IMR-90 (cell line): ENCODE data around the gene CCL27. TPM values are rescaled to one million over a fixed set of nuclear protein-coding genes. Genes with fewer than 3 reads are reported as not detected.

ENCODE experiments used
- ATAC-seq: fragments of 200-7000 bp; cut with Tn5 transposase; 2 replicates; pipeline ENCODE4 v1.9.1; 2020; ENCODE audit warnings: low read depth, mild to moderate bottlenecking, moderate library complexity
- BruUV-seq: library from RNA; stranded (reverse); fragments of 400-500 nt; replicated peaks from 2 replicates; lab custom pipeline; 2021; lab: Mats Ljungman, UMichigan
- CTCF ChIA-PET: fragments of 300-600 bp; formaldehyde crosslinking; extraction: SDS; loops from one replicate; lab custom pipeline; 2021; ENCODE audit warnings: antibody characterized with exemption; lab: Yijun Ruan, JAX
- POLR2A ChIA-PET: fragments of 300-600 bp; sonication (Branson Sonifier 250); formaldehyde crosslinking; loops from one replicate; lab custom pipeline; 2022; ENCODE audit warnings: antibody characterized with exemption; ENCODE audit not compliant: unreplicated experiment; lab: Charles Lee
- DNase-seq: peaks from one replicate; pipeline ENCODE4 v3.0.0; 2013
- H2AFZ ChIP-seq: replicated peaks from 2 replicates; pipeline ENCODE3; 2013; ENCODE audit warnings: low read length, mild to moderate bottlenecking; ENCODE audit not compliant: poor library complexity
- H2AK5ac ChIP-seq: 2 replicates; pipeline ENCODE4 v1.6.1; 2013; ENCODE audit warnings: low read depth, low read length, inconsistent platforms
- H2AK9ac ChIP-seq: replicated peaks from 2 replicates; pipeline ENCODE3; 2013; ENCODE audit warnings: mild to moderate bottlenecking, low read depth, low read length, moderate library complexity; ENCODE audit not compliant: poor library complexity
- H2BK120ac ChIP-seq: 2 replicates; pipeline ENCODE4 v1.6.1; 2013; ENCODE audit warnings: low read depth, low read length, inconsistent platforms
- H2BK15ac ChIP-seq: 3 replicates; pipeline ENCODE4 v1.6.1; 2013; ENCODE audit warnings: low read depth, low read length, inconsistent platforms
- H2BK20ac ChIP-seq: 2 replicates; pipeline ENCODE4 v1.6.1; 2013; ENCODE audit warnings: low read depth, mild to moderate bottlenecking, inconsistent platforms, low read length, moderate library complexity
- H2BK5ac ChIP-seq: 2 replicates; pipeline ENCODE4 v1.6.1; 2013; ENCODE audit warnings: mild to moderate bottlenecking, low read depth, low read length, inconsistent platforms; ENCODE audit not compliant: poor library complexity, severe bottlenecking
- H3K14ac ChIP-seq: replicated peaks from 2 replicates; pipeline ENCODE4 v1.6.1; 2013; ENCODE audit warnings: low read depth, low read length, inconsistent platforms
- H3K18ac ChIP-seq: 2 replicates; pipeline ENCODE4 v1.6.1; 2013; ENCODE audit warnings: low read depth, low read length, control low read depth
- H3K23ac ChIP-seq: 2 replicates; pipeline ENCODE4 v1.6.1; 2013; ENCODE audit warnings: low read depth, low read length, inconsistent platforms
- H3K27ac ChIP-seq: 2 replicates; pipeline ENCODE4 v1.5.1; 2013; ENCODE audit warnings: mild to moderate bottlenecking, control low read depth, low read length; ENCODE audit not compliant: insufficient read depth
- H3K27me3 ChIP-seq: 2 replicates; pipeline ENCODE4 v1.6.1; 2013; ENCODE audit warnings: low read length; ENCODE audit not compliant: control insufficient read depth, insufficient read depth
- H3K36me3 ChIP-seq: 2 replicates; pipeline ENCODE4 v1.6.1; 2013; ENCODE audit warnings: low read length, mixed read lengths; ENCODE audit not compliant: control insufficient read depth, insufficient read depth
- H3K4ac ChIP-seq: 2 replicates; pipeline ENCODE4 v1.6.1; 2013; ENCODE audit warnings: low read depth, low read length, inconsistent platforms
- H3K4me1 ChIP-seq: 2 replicates; pipeline ENCODE4 v1.6.1; 2013; ENCODE audit warnings: low read length, mixed read lengths; ENCODE audit not compliant: control insufficient read depth, insufficient read depth
- H3K4me2 ChIP-seq: 2 replicates; pipeline ENCODE4 v1.6.1; 2013; ENCODE audit warnings: low read depth, mild to moderate bottlenecking, control low read depth, low read length, moderate library complexity
- H3K4me3 ChIP-seq: 2 replicates; pipeline ENCODE4 v1.5.1; 2013; ENCODE audit warnings: low read depth, mild to moderate bottlenecking, control low read depth, low read length, moderate library complexity; ENCODE audit not compliant: insufficient read depth
- H3K56ac ChIP-seq: 2 replicates; pipeline ENCODE4 v1.6.1; 2013; ENCODE audit warnings: low read length, inconsistent platforms; ENCODE audit not compliant: insufficient read depth; ENCODE audit errors: extremely low read depth
- H3K79me1 ChIP-seq, 2 experiments: 2 replicates each; pipeline ENCODE4 v1.6.1; 2013; ENCODE audit warnings: low read length in 2 of 2, inconsistent platforms in 1 of 2, low read depth in 1 of 2
- H3K9ac ChIP-seq: 2 replicates; pipeline ENCODE4 v1.6.1; 2013; ENCODE audit warnings: low read depth, low read length, control low read depth
- H3K9me1 ChIP-seq: 2 replicates; pipeline ENCODE4 v1.6.1; 2013; ENCODE audit warnings: low read length, inconsistent platforms; ENCODE audit not compliant: insufficient read depth
- H3K9me3 ChIP-seq: 2 replicates; pipeline ENCODE4 v1.6.1; 2013; ENCODE audit warnings: low read length; ENCODE audit not compliant: control insufficient read depth, insufficient read depth
- H4K20me1 ChIP-seq: 2 replicates; pipeline ENCODE4 v1.6.1; 2013; ENCODE audit warnings: low read length, inconsistent platforms; ENCODE audit not compliant: insufficient read depth
- H4K5ac ChIP-seq: 2 replicates; pipeline ENCODE4 v1.6.1; 2013; ENCODE audit warnings: mild to moderate bottlenecking, low read depth, low read length, control low read depth
- H4K8ac ChIP-seq, 2 experiments: 2 replicates each; pipeline ENCODE4 v1.6.1; 2013; ENCODE audit warnings: low read depth in 2 of 2, low read length in 2 of 2, control low read depth in 1 of 2, inconsistent platforms in 1 of 2
- H4K91ac ChIP-seq: 2 replicates; pipeline ENCODE4 v1.6.1; 2013; ENCODE audit warnings: low read depth, low read length, inconsistent platforms; ENCODE audit not compliant: insufficient read depth
- FOS ChIP-seq: fragments of 150-350 bp; IDR thresholded peaks from 2 replicates; pipeline ENCODE4 v1.6.1; 2016; ENCODE audit warnings: low read depth, low read length
- MAZ ChIP-seq: IDR thresholded peaks from 2 replicates; pipeline ENCODE4 v1.6.1; 2012; ENCODE audit warnings: low read depth, mild to moderate bottlenecking, low read length, improper control_type of control experiment, moderate library complexity, borderline replicate concordance
- MXI1 ChIP-seq: IDR thresholded peaks from 2 replicates; pipeline ENCODE4 v1.6.1; 2012; ENCODE audit warnings: low read depth, mild to moderate bottlenecking, low read length, moderate library complexity, borderline replicate concordance
- WGBS, 2 experiments: methylation state at CpG; one replicate each; pipeline versions ENCODE4 v1.1.5 to v1.1.7; 2013; ENCODE audit warnings: missing lambda C conversion rate in 2 of 2; ENCODE audit not compliant: insufficient read length in 1 of 2; ENCODE audit errors: extremely low coverage in 2 of 2; 5-methylcytosine and 5-hydroxymethylcytosine counted together
- dilution Hi-C: fragments of 300-500 bp; cut with HindIII; formaldehyde crosslinking; loops from one replicate; pipeline ENCODE4 v1.14.3; 2018; ENCODE audit warnings: low sequenced_read_pairs; ENCODE audit not compliant: unreplicated experiment
- in situ Hi-C: fragments of 300-500 bp; cut with MboI; formaldehyde crosslinking; loops from 3 replicates; pipeline ENCODE4 v1.14.3; 2019; ENCODE audit warnings: low sequenced_read_pairs, inconsistent platforms, mixed read lengths
- intact Hi-C: fragments of 100-400 bp; cut with micrococcal nuclease; formaldehyde crosslinking; loops from 2 replicates; pipeline ENCODE4 v1.10.0; 2022
- polyA plus RNA-seq, 3 experiments: library from polyadenylated mRNA; depleted of rRNA; stranded (reverse); fragments of >200 nt; gene quantifications; 2 replicates each; pipeline ENCODE4 v1.2.3, GENCODE V29; 2012; ENCODE audit warnings: low replicate concordance in 1 of 3
- total RNA-seq: library from RNA; depleted of rRNA; stranded (reverse); fragments of >200 nt; gene quantifications from 2 replicates; pipeline ENCODE4 v1.2.3, GENCODE V29; 2012

CCL27 gene
- total and polyA plus RNA-seq, 2 of the 4 experiments (the other 2 are of a cell fraction), result 0.18 to 0.26 TPM

GRCh38 chr9:34654323-34655051 is 8.0 kb downstream of the CCL27 start:
- Histone ChIP-seq H4K5ac (no peak overlapping the region; the same call in 1 of the 2 replicates), H3K4me3 (no peak overlapping the region), H2BK20ac (peak overlapping the region; percentile 39; the same call in 1 of the 2 replicates), H4K20me1 (no peaks in the 10 kb centered on the region), H2AK9ac (peak overlapping the region; percentile 70), H2AFZ (peak overlapping the region; percentile 1), H3K9me3 (no peaks in the 10 kb centered on the region), H2BK15ac (no peak overlapping the region), H3K4me2 (no peak overlapping the region; the same call in 1 of the 2 replicates), H3K27ac (peak overlapping the region; percentile 8; the same call in 1 of the 2 replicates), H2AK5ac (peak overlapping the region; percentile 97; the same call in 1 of the 2 replicates), H3K79me1 (peaks cover 0 to 29% of the 10 kb centered on the region in 2 experiments; a peak in 2 of 4 replicates), H3K23ac (no peak overlapping the region; the same call in 1 of the 2 replicates), H3K27me3 (no peaks in the 10 kb centered on the region), H3K9ac (no peak overlapping the region), H3K36me3 (peaks cover 2% of the 10 kb centered on the region), H3K4ac (peak overlapping the region; percentile 46; the same call in 1 of the 2 replicates), H3K56ac (no peak overlapping the region), H3K18ac (no peak overlapping the region), H4K91ac (0 out of 2 replicates have a peak overlapping the region, but pooled peaks have one; percentile 26), H3K9me1 (peaks cover 27% of the 10 kb centered on the region), H2BK120ac (no peak overlapping the region), H2BK5ac (no peak overlapping the region), H3K14ac (no peak overlapping the region), H4K8ac (peak overlapping the region in 1 of 2 experiments; percentile 68; a peak in 2 of 4 replicates), H3K4me1 (peaks cover 35% of the 10 kb centered on the region)
- POLR2A ChIA-PET, result interaction anchor here (0.7 to 0.9 kb wide), 2 partner anchors 8 to 18 kb away, joined by 3 to 5 read pairs; partner anchors contain the start of gene CCL27
- CTCF ChIA-PET, result no interaction called here
- TF ChIP-seq MAZ, result no peak
- TF ChIP-seq FOS, result no peak
- TF ChIP-seq MXI1, result no peak
- dilution Hi-C loops, result no loop called here
- BruUV-seq, result no TSS peak
- DNase-seq (peak; percentile 57), ATAC-seq (peak; percentile 6)
- WGBS, 2 experiments, result 45% methylated on average over 5 of the region's 11 CpGs; no CpG with 5 or more reads in 1 of the 2 experiments
- in situ Hi-C loops, result no loop called here
- intact Hi-C loops, result no loop called here
